ENCODE measurements around the gene NEURL1.

- TF ChIP-seq, protein P1, sequence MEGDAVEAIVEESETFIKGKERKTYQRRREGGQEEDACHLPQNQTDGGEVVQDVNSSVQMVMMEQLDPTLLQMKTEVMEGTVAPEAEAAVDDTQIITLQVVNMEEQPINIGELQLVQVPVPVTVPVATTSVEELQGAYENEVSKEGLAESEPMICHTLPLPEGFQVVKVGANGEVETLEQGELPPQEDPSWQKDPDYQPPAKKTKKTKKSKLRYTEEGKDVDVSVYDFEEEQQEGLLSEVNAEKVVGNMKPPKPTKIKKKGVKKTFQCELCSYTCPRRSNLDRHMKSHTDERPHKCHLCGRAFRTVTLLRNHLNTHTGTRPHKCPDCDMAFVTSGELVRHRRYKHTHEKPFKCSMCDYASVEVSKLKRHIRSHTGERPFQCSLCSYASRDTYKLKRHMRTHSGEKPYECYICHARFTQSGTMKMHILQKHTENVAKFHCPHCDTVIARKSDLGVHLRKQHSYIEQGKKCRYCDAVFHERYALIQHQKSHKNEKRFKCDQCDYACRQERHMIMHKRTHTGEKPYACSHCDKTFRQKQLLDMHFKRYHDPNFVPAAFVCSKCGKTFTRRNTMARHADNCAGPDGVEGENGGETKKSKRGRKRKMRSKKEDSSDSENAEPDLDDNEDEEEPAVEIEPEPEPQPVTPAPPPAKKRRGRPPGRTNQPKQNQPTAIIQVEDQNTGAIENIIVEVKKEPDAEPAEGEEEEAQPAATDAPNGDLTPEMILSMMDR (IDR thresholded peaks at IDR 0.05) = no peak
- TF ChIP-seq POLR2AphosphoS5 (IDR thresholded peaks at IDR 0.05) (no peak), POLR2A (IDR thresholded peaks at IDR 0.05) (no peak)
Observed at GRCh38 chr10:103555712-103556111, 62.2 kb downstream of the NEURL1 start.

Data from stomach (tissue), 4 donors.